ENCODE measurements around the gene MAK.

The MAK gene

DNA sequence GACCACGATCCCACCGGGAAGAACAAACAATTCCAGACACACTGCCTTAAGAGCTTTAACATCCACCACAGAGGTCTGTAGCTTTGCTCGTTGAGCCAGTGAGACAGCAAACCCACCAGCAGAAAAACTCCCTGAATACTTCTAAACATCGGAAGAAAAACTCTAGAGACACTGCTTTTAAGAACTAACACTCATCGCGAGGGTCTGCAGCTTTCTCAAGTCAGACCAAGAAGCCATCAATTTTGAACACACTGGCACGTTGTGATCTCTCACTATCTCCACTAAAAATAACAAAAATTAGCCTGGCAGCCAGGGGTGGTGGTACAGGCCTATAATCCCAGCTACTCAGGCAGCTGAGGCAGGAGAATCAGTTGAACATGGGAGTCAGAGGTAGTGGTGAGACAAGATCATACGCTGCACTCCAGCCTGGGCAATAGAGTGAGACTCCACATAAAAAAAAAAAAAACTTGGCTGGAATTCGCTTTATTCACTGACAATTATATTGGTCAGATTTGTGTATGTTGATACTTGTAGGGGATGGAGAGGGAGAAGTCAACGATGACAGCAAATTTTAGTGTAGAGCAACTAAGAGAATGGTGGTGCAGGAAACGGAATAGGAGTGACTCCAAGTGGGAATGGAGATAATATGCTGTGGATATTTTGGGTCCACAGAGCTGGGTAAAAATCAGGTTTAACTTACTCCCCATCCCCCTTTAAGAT is 116.3 kb downstream of the MAK start:
- DNase-seq = no peak

DNA sequence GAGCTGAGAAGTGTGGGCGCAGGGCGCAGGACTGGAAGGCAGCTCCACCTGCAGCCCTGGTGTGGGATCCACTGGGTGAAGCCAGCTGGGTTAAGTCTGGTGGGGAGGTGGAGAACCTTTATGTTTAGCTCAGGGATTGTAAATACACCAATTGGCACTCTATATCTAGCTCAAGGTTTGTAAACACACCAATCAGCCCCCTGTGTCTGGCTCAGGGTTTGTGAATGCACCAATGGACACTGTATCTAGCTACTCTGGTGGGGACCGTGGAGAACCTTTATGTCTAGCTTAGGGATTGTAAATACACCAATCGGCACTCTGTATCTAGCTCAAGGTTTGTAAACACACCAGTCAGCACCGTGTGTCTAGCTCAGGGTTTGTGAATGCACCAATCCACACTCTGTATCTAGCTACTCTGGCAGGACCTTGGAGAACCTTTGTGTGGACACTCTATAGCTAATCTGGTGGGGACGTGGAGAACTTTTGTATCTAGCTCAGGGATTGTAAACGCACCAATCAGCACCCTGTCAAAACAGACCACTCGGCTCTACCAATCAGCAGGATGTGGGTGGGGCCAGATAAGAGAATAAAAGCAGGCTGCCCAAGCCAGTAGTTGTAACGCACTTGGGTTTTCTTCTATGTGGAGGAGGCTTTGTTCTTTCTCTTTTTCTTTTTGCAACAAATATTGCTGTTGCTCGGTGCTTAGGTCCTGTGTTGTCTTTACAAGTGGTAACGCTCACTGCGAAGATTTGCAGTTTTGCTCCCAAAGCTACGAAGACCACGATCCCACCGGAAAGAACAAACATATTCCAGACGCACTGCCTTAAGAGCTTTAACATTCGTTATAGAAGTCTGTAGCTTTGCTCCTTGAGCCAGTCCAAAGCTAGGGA is 117.1 kb downstream of the MAK start:
- DNase-seq = peak; percentile 25 to 53

DNA sequence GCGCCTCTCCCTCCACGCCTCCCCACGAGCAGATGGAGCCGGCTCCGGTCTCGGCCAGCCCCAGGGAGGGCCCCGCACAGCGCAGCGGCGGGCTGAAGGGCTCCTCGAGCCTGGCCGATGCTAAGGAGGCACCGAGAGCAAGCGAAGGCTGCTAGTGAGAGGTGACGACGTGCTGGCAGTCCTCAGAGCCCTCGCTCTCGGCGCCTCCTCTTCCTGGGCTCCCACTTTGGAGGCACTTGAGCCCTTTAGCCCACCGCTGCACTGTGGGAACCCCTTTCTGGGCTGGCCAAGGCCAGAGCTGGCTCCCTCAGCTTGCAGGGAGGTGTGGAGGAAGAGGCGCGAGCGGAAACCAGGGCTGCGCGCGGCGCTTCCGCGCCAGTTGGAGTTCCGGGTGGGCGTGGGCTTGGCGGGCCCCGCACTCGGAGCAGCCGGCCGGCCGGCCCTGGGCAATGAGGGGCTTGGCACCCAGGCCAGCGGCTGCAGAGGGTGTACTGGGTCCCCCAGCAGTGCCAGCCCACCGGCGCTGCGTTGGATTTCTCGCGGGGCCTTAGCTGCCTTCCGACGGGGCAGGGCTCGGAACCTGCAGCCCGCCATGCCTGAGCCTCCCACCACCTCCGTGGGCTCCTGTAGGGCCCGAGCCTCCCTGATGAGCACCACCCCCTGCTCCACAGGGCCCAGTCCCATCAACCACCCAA is 117.9 kb downstream of the MAK start:
- DNase-seq = peak; percentile 62 to 65

DNA sequence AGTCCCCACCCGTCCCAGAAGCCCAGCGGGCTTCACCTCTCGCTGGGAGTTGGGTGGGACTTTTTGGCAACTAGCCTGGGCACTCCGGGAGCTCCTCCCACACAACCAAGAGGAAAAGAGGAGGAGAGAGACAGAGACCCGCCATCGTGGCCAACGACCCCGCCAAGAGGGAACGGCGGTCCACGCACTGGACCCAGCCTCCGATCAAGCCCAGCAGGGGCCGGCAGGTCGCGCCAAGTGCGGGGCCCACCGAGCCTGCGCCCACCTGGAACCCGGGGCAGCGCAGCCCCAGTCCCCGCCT is 118.4 kb downstream of the MAK start:
- DNase-seq = peak; percentile 44 to 79

DNA sequence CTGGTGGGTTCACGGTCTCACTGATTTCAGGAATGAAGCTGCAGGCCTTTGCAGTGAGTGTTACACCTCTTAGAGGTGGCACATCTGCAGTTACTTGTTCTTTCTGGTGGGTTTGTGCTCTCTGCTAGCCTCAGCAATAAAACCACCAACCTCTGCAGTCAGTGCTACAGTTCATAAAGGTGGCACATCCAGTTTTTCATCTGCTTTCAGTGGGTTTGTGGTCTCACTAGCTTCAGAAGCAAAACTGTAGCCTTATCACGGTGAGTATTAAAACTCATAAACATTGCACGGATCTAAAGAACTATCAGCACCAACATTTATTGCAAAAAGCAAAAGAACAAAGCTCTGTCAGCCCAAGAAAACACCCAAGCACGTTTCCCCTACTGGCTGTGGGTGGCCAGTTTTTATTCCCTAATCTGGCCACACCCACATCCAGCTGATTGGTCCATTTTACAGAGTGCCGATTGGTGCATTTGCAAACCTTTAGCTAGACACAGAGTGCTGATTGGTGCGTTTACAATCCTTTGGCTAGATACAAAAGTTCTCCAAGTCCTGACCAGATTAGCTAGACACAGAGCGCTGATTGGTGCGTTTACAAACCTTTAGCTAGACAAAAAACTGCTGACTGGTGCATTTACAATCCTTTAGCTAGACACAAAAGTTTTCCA is 118.9 kb downstream of the MAK start:
- peak in 1 of 2 experiments; percentile 79 for DNase-seq

DNA sequence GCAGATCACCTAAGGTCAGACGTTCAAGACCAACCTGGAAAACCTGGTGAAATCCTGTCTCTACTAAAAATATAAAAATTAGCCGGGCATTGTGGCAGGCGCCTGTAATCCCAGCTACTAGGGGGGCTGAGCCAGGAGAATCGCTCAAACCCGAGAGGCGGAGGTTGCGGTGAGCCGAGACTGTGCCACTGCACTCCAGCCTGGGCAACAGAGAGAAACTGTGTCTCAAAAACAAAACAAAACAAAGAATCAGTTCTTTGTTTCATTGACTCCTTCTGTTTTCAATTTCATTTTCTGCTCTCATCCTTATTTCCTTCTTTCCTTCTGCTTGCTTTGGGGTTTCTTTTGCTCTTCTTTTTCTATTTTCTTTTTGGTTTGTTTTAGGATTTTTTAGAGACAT is 124.4 kb downstream of the MAK start:
- DNase-seq = no peak
